ENCODE results near the gene ST7.
A peak's percentile ranks its signal among the peaks of the same experiment; 100 is the strongest.

ST7 gene

GRCh38 chr7:116979430-116979829 is 26.1 kb downstream of the ST7 start:
- no peak for FAIRE-seq

- FAIRE-seq, result no peak
Observed at GRCh38 chr7:116980354-116980753, 27.1 kb downstream of the ST7 start.

- no peak for FAIRE-seq
Observed at GRCh38 chr7:116981939-116982338, 28.6 kb downstream of the ST7 start.

DNA sequence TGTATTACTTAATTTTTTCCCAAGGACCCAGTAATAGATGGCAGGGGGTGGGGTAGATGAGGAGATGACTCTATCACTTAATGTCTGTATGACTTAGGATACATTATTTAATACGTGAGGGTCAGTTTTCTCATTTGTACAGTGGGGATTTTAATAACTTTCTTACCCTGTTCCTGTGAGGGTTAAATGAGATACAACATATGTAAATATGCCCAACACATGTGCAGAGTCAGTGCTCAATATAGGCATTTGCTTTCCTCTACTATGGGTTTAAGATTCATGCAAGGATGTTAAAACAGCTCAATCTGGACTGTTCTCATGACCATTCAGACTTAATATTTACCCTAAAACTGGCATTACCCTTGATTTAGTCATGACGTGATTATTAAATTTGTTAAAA is 31.2 kb downstream of the ST7 start:
- FAIRE-seq, result no peak

DNA sequence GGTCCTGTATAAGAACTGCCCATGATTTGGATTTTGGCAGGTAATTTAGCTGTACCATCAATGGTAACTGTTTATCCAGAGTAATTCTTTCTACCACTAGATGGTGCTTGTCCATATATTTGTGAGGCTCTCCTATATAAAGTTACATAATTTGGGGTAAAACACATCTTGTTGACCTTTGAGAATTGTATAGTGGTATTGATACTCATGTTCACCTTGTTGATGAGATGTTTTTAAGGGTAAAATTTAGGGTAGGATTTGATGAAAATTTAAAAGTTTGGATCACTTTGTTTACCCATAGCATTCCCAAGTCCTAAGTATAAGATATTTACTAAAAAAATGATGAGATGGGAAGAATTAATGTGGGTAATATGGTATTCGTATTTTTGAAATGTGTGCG is 31.6 kb downstream of the ST7 start:
- peak; percentile 93 for FAIRE-seq

- no peak for FAIRE-seq
Observed at GRCh38 chr7:116985575-116985974, 32.3 kb downstream of the ST7 start.

DNA sequence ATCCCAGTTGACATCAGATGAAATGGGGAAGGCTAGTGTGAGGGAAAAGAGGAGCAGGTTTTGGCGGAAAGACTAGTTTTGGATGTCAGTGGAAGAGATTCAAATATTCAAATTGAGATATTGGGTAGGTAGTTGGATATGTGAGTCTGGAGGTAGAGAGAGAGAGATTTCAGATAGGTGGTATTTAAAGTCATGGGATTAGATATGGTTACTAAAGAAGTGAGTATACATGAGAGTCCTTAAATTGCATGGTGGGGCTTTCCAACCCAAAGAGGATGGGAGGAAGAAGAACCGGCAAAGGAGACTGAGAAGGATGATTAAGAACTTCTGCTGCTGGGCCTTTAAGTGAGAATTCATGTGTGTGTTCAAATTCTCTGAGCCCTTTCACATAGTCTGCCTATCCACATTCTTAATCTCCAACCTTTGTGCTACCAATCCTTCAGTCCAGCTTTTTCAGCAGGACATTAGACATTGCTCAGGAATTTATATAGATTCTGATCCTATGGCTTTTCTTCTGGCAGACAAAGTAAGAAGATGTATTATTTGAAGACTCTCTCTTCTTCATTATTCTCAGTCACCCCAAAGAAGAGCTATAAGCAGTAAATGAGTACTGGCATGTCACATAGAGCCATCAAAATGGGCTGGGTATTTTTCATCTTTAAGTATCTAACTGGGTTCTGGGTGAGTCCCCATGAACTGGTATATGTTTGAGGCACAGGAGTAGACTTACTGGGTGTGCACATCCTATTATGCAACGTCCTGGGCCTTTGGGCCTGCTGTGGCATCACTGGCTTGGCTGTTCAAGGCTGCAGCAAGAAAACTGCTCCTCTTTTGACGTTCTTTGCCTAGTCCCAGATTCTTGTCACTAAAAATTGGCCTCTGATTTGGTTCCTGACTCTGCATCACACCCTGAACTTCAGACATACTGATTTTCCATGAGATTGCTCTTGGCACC is 33.6 kb downstream of the ST7 start:
- FAIRE-seq, result no peak

- peak; percentile 91 for FAIRE-seq
Observed at GRCh38 chr7:116988363-116988989, 35.2 kb downstream of the ST7 start.

- no peak for FAIRE-seq
Observed at GRCh38 chr7:116990056-116990455, 36.8 kb downstream of the ST7 start.

GRCh38 chr7:116991233-116991632 is 37.9 kb downstream of the ST7 start:
- FAIRE-seq, result no peak

DNA sequence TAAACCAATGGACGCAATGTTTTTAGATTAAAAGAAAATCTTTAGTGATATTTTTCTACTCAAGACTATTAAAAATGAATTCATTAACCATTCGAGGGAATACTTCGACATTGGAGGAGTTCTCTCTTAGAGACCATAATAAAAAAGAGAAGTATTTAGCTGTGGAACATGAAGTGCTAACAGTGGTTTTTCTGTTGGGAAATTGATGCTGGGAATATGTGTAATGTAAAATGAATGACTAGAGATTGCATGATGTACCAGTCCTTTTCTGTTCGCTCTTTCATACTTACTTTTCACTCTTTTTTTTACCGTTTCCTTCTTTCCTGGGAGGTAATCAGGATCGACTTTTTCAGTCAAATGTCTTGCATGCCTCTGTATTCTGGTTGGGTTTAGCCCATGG is 41.3 kb downstream of the ST7 start:
- no peak for FAIRE-seq

GRCh38 chr7:116997972-116998371 is 44.7 kb downstream of the ST7 start:
- no peak for FAIRE-seq

- no peak for FAIRE-seq
Observed at GRCh38 chr7:116998567-116999175, 45.4 kb downstream of the ST7 start.

DNA sequence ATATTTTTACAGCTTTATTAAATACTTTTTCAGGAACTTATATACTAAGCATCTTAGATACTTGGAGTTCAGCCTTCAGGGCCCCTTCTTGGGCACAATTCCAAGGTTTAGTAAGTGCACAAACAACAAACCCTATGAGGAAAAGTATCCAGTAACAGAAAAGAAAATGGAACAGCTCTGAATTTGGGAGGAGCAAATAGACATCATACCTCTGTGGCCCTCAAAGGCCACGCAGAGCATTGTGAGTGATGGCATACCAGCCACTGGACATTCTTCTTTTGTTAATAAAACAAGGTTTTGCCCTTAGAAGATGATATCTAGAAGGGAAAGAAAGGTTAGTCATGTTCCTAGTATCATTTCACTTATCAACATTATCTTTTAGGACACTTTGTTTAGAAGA is 46.0 kb downstream of the ST7 start:
- no peak for FAIRE-seq

GRCh38 chr7:117001283-117001682 is 48.0 kb downstream of the ST7 start:
- no peak for FAIRE-seq

DNA sequence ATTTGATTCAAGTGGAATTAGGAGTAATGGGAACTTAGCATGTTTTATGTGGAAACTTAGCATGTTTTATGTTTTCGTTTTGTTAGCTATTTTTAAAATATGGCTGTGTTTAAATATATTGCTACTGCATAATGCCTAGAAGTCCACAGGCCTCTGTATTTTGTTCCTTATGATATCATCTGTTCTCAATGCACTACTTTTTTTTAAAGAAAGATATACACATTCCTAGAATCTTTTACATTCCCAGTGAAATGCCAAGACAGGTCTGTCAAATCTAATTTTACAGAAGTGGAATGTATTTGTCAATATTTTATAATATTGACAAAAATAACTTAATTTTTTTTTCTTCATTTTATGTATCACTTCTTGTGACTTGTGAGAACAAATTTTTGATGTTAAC is 51.6 kb downstream of the ST7 start:
- FAIRE-seq, result peak; percentile 34

- FAIRE-seq, result no peak
Observed at GRCh38 chr7:117005449-117005848, 52.1 kb downstream of the ST7 start.

DNA sequence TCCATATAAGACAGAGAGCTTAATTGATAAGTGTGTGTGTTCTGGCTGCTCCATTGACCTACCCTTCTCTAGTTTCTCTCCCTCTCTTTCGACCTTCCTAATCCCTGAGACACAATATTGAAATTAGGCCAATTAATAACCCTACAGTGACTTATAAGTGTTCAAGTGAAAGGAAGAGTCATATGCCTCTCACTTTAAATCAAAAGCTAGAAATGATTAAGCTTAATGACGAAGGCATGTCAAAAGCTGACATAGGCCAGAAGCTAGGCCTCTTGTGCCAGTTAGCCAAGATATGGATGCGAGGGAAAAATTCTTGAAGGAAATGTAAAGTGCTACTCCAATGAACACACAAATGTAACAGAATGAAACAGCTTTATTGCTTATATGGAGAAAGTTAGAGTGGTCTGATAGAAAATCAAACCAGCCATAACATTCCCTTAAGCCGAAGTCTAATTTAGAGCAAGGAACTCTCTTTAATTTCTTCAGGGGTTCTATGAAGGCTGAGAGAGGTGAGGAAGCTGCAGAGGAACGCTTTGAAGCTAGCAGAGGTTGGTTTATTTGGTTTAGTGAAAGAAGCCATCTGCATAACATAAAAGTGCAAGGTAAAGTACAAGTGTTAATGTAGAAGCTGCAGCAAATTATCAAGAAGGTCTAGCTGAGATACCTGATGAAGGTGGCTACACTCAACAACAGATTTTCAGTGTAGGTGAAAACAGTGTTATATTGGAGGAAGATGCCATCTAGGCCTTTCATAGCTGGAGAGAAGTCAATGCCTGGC is 53.8 kb downstream of the ST7 start:
- FAIRE-seq, result no peak

GRCh38 chr7:117008118-117008885 is 55.0 kb downstream of the ST7 start:
- no peak for FAIRE-seq

DNA sequence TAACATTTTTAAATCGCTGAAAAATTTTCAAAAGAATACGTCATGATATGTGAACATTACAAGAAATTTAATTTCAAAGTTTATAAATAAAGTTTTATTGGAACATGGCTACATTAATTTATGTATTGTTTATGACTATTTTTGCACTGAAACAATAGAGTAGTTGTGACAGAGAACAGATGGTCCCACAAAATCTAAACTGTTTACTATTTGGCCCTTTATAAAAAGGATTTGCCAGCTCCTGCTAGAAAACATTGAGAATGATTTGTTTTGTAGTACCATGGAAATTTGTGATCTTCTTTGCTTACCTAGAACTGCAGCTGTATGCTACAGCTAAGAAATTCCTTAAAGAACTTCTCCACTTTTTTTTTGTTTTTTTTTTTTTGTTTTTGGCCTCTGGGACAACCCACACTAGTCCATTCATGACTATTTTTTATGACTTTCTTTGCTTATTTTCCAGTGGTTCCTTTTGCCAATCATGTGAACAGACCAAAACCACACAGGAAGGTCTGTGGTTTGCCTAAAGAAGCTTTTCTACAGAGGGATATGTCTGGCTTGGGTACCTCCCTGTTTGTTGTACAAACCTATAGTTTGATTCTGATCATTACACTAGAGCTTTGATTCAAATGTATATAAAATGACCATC is 55.7 kb downstream of the ST7 start:
- no peak for FAIRE-seq

GRCh38 chr7:117009705-117010361 is 56.5 kb downstream of the ST7 start:
- FAIRE-seq, result no peak
